Measurements from ENCODE around the gene CYP3A5. TPM values are rescaled to one million over a fixed set of nuclear protein-coding genes. Genes with fewer than 3 reads are reported as not detected.
A peak's percentile ranks its signal among the peaks of the same experiment; 100 is the strongest.

Gene CYP3A5
- total and polyA plus RNA-seq, 9 of the 15 experiments (the other 6 are each of a cell fraction or from before 2014, with no cell fraction given) = 0.73 to 2.8 (median 1.5) TPM

DNA sequence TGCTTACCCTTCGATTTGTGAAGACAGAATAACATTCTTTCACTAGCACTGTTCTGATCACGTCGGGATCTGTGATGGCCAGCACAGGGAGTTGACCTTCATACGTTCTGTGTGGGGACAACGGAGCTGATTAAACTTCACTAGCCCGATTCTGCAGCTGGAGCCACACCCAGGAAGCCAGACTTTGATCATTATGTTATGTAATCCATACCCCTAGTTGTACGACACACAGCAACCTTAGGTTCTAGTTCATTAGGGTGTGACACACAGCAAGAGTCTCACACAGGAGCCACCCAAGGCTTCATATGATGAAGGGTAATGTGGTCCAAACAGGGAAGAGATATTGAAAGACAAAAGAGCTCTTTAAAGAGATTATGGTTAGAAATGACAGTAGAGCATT lies 7.2 kb downstream of the CYP3A5 start (continued):
- no peak for TF ChIP-seq ZFPM2 (CRISPR knock-in tag; IDR thresholded peaks at IDR 0.05)

DNA sequence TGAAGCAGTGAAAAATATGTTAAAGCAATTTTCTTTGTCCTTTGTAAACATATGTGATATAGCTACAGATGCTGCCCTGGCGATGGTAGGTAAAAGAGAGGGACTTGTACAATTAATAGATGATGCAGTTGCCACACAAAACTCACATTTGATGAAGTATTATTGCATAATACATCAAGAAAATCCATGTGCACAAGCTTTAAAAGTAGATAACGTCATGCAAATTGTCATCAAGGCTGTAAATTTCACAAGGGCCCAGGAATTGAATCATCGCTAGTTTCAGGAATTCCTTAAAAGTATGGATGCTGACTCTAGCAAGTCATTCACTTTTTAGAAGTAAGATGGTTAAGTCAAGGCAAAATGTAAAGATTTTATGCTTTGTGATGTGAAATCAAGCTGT lies 10.0 kb downstream of the CYP3A5 start:
- Histone ChIP-seq H3K27me3 (ENCODE audit: control insufficient read depth in 2 of 2, insufficient read depth in 2 of 2, low read length in 2 of 2) (no peaks in the 10 kb centered on the region), H3K27ac (ENCODE audit: extremely low read depth, low read depth, low read length) (no peak overlapping the region), H3K4me3 (no peak overlapping the region), H3K79me2 (ENCODE audit: control insufficient read depth, insufficient read depth, low read length) (no peaks in the 10 kb centered on the region), H3K4me2 (ENCODE audit: insufficient read depth, low read length) (no peak overlapping the region), H3K9ac (ENCODE audit: insufficient read depth in 1 of 2, low read depth in 2 of 2, low read length in 2 of 2) (no peak overlapping the region), H4K20me1 (replicated peaks; ENCODE audit: control insufficient read depth, insufficient read depth, low read length) (no peaks in the 10 kb centered on the region), H3K36me3 (ENCODE audit: control insufficient read depth, insufficient read depth, low read length) (no peaks in the 10 kb centered on the region; the same call in 2 of the 3 replicates), H2AFZ (ENCODE audit: low read depth, low read length) (no peak overlapping the region), H3K9me3 (replicated peaks; ENCODE audit: control insufficient read depth, insufficient read depth, low read depth, low read length) (no peaks in the 10 kb centered on the region), H3K9me1 (ENCODE audit: control insufficient read depth, insufficient read depth, low read length) (peaks cover 4% of the 10 kb centered on the region), H3K4me1 (replicated peaks in 1 of 2; ENCODE audit: control insufficient read depth in 2 of 2, insufficient read depth in 2 of 2, low read length in 2 of 2) (peaks cover 4 to 27% of the 10 kb centered on the region in 2 experiments; a peak in 4 of 5 replicates)
- DNase-seq (ENCODE audit: extremely low read depth in 1 of 4, low spot score in 3 of 4) (no peak), ATAC-seq (no peak), FAIRE-seq (no peak)
- intact Hi-C loops (cut with micrococcal nuclease) = no loop called here
- 40% methylated on average over 3 of the region's 3 CpGs for WGBS (ENCODE audit: insufficient coverage, low coverage, missing lambda C conversion rate)
- in situ Hi-C loops (cut with MboI) = no loop called here
- CTCF ChIA-PET (ENCODE audit: low intra/inter-chr PET ratio) = no interaction called here
- POLR2A ChIA-PET = interaction anchor here (2.4 kb wide), 1 partner anchor 10 kb away, joined by 8 read pairs; the partner anchor contains the start of gene CYP3A5
- BruUV-seq (replicated peaks) = no TSS peak
- TF ChIP-seq, protein P1, sequence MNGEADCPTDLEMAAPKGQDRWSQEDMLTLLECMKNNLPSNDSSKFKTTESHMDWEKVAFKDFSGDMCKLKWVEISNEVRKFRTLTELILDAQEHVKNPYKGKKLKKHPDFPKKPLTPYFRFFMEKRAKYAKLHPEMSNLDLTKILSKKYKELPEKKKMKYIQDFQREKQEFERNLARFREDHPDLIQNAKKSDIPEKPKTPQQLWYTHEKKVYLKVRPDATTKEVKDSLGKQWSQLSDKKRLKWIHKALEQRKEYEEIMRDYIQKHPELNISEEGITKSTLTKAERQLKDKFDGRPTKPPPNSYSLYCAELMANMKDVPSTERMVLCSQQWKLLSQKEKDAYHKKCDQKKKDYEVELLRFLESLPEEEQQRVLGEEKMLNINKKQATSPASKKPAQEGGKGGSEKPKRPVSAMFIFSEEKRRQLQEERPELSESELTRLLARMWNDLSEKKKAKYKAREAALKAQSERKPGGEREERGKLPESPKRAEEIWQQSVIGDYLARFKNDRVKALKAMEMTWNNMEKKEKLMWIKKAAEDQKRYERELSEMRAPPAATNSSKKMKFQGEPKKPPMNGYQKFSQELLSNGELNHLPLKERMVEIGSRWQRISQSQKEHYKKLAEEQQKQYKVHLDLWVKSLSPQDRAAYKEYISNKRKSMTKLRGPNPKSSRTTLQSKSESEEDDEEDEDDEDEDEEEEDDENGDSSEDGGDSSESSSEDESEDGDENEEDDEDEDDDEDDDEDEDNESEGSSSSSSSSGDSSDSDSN (IDR thresholded peaks at IDR 0.05; ENCODE audit: borderline replicate concordance in 1 of 2, low read depth in 2 of 2, low read length in 2 of 2) = no peak
- TF ChIP-seq SMARCA4 (IDR thresholded peaks at IDR 0.05) = peak; percentile 45; the same call in 1 of the 2 replicates
- TF ChIP-seq TAL1 (IDR thresholded peaks at IDR 0.05) = 0 out of 2 replicates have a peak, but pooled peaks have one; percentile 21
- no peak for TF ChIP-seq CSDE1 (IDR thresholded peaks at IDR 0.05)
- no peak for TF ChIP-seq MAFF (IDR thresholded peaks at IDR 0.05; ENCODE audit: low read length)
- TF ChIP-seq CBFA2T3 (IDR thresholded peaks at IDR 0.05) = peak; percentile 32; the same call in 1 of the 2 replicates
- TF ChIP-seq ATF7 (IDR thresholded peaks at IDR 0.05) = peak; percentile 67; the same call in 1 of the 2 replicates
- TF ChIP-seq U2AF1 (optimal IDR thresholded peaks at IDR 0.05; ENCODE audit: low read depth, low read length) = no peak
- 0 out of 2 replicates have a peak, but pooled peaks have one; percentile 12 for TF ChIP-seq CEBPG (CRISPR knock-in tag; IDR thresholded peaks at IDR 0.05)
- peak; percentile 83 to 93 for TF ChIP-seq CEBPG (tag; conservative IDR thresholded peaks at IDR 0.05 in 1 of 2, IDR thresholded peaks at IDR 0.05 in 1 of 2)
- peak; percentile 90 for TF ChIP-seq MEIS2 (IDR thresholded peaks at IDR 0.05; ENCODE audit: partially characterized antibody)
- TF ChIP-seq, protein P2, sequence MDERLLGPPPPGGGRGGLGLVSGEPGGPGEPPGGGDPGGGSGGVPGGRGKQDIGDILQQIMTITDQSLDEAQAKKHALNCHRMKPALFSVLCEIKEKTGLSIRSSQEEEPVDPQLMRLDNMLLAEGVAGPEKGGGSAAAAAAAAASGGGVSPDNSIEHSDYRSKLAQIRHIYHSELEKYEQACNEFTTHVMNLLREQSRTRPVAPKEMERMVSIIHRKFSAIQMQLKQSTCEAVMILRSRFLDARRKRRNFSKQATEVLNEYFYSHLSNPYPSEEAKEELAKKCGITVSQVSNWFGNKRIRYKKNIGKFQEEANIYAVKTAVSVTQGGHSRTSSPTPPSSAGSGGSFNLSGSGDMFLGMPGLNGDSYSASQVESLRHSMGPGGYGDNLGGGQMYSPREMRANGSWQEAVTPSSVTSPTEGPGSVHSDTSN (CRISPR knock-in tag; IDR thresholded peaks at IDR 0.05; ENCODE audit: low read depth) = no peak
- TF ChIP-seq, protein P2 (tag; conservative IDR thresholded peaks at IDR 0.05; ENCODE audit: low read depth) = peak; percentile 86
- no peak for TF ChIP-seq ZNF583 (CRISPR knock-in tag; IDR thresholded peaks at IDR 0.05)

Data from K562 (cell line).